CD4-positive, alpha-beta T cell treated with Interleukin-21 for 1 hour (primary cell): ENCODE measurements around the gene ZBED1.
"Not testable (repeated sequence)": the region's sequence is repeated elsewhere in the genome, so short reads cannot be mapped to it uniquely, and the experiment has no call there.

ENCODE experiments used
- DNase-seq: peaks from one replicate; pipeline ENCODE4 v3.0.0-alpha.2; 2020

The ZBED1 gene

GRCh38 chrX:2492531-2493218, 8.1 kb downstream of the ZBED1 start:
- no peak for DNase-seq

- DNase-seq, result no peak
These were observed 10.1 kb downstream of the ZBED1 start for GRCh38 chrX:2490634-2491033.

GRCh38 chrX:2489446-2490445, 11.0 kb downstream of the ZBED1 start:
- no peak for DNase-seq

DNA sequence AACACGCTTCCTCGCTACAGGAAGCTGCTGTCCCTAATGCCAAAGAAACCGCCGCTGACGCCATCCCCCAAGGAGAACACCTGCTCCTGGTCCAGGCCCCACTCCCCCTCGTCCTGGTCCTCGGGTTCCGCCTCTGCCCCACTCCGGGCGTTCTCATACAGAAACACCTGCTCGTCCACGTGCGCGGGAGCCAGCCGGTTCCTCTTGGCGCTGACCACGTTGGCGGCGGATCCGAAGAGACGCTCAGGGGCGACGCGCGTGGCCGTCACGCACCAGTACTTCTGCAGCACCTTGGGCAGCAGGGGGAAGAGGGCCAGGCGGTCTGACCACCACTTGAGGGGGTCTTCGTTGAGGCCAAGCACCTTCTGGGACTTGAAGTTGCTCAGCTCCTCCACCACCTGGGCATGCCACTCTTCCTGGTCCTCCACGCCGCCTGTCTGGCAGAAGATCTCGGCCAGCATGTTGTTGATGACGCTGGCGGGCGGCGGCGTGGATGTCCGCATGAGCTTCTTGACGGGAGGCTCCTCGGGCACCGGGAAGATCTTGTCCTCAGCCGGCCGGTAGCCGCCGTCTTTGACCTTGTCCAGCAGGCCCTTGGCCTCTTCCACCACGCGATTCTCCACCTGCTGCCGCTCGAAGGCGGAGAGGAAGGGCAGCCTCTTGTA, 12.0 kb downstream of the ZBED1 start:
- DNase-seq, result no peak

DNA sequence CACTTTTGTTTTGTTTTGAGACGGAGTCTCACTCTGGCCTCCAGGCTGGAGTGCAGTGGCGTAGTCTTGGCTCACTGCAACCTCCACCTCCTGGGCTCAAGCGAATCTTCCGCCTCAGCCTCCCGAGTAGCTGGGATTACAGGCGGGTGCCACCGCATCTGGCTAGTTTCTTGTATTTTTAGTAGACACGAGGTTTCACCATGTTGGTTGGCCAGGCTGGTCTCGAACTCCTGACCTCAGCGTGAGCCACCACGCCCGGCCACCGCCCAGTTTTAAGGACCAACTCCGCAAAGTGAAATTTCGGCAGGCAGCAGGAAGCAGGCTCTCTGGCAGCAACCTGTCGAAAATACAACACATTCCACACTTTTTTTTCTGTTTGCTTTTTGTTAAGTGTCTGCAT, 13.4 kb downstream of the ZBED1 start:
- no peak for DNase-seq

GRCh38 chrX:2486476-2487133, 14.2 kb downstream of the ZBED1 start:
- DNase-seq, result no peak

DNA sequence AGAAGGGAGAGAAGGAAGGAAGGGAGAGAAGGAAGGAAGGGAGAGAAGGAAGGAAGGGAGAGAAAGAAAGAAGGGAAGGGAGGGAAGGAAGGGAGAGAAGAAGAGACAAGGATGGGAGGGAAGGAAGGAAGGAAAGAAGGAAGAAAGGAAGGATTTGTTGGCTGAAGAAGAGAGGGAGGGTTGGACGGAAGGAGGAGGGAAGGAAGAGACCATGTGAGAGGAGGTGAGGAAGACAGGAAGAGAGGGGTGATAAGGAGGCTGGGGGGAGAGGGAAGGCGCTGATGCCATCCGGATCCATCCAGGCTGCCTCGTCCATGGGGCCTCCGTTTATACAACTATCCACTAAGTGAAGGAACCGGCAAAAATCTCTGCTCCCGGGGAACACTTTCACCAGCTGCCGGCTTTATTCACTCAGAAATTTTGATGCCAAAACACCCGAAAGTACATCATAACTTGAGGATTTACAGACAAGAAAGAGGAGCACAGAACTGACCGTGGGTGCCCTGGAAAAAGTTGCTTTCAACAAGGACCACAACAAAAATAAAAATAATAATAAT, 14.9 kb downstream of the ZBED1 start:
- no peak for DNase-seq

DNA sequence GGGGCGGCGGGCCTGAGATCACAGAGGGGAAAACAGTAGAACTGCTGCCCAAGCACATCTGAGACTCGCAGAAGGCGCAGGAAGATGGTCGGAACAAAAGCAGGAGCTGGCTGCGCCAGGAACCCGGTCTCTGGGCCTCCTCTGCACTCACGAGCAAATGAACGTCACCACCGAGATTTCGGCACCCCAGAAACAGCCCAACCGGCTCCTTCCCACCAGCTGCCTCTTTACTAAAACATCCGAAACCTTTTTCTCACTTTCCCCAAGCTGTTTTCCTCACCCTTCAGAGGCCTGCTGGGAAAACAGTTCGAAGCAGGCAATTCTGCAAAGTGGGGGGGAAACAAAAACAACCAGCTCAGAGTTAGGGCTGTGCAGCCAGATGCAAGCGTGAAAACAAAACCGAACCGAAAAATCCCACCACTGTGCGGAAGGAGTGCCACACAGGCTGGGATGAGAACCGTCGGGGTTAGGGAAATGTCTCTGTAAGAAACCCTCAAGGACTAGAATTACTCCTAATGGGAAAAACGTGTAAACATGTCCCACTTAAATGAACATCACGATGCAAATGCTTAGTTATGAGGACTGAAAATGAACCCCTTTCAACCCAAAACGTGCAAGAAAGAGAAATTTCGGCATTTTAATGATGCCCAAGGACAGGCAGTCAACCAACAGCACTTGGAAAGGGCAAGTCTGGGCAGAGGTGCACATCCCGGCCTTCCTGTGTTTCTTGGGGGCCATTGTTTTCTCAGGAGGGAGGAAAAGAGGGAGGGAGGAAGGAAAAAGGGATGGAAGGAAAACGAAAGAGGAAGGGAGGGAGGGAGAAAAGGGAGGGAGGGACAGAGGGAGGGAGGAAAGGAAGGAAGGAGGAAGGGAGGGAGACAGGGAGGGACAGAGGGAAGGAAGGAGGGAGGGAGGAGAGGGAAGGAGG, 15.8 kb downstream of the ZBED1 start:
- DNase-seq, result no peak

- DNase-seq, result no peak
These were observed 16.5 kb downstream of the ZBED1 start for GRCh38 chrX:2484256-2484655.

DNA sequence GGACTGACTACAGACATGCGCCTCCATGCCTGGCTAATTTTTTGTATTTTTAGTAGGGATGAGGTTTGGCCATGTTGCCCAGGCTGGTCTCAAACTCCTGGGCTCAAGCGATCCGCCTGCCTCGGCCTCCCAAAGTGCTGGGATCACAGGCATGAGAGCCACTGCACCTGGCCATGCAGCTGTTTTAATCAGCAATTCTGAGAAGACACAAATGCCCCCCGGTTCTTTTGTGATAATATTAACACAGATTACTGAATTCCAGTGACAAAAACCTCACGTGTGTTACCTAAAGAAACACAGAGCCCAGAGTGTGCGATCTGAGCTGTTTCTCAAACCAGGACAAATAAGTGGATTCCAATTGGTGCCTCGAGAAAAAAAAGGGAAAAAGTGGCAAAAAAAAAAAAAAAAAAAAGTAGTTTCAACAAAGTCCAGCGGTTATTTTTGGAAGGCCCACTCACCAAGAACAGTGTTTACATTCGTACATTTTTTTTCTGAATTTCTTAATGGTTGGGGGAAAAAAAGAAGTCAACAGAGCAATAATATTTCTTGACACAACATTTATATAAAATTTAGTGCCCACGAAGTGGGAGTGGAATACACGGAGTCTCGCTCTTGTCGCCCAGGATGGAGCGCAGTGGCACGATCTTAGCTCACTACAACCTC, 17.2 kb downstream of the ZBED1 start:
- no peak for DNase-seq

DNA sequence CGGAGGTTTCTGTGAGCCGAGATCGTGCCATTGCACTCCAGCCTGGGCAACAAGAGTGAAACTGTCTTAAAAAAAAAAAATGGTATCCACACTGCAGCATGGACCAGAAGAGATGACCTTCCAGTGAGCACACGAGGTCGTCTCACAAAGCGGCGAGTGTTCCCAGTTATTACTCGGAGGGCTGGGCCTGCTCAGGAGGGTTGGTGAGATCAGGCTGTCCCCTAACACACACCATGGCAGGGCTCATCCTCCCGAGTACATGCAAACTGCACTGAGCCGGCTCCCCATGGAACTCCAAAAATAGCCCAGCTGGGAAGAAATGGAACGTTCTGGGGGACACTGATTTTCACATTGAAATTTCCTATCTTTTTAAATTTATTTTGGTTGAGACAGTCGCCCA, 19.2 kb downstream of the ZBED1 start:
- DNase-seq, result not testable (repeated sequence)

DNA sequence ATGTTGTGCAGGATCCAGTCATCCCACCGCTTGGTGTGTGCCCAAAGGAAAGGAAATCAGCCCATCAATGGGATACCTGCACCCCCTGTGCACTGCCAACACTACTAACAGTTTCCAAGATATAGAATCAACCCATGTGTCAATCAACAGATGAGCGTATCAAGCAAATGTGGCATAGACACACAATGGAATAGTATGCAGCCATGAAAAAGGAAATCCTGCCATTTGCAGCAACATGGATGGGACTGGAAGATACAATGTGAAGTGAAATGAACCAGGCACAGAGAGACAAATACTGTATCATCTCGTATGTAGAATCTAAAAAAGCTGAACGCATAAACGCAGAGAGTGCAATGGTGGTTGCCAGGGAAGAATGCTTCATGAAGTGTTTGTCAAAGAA, 20.8 kb downstream of the ZBED1 start:
- not testable (repeated sequence) for DNase-seq

- DNase-seq, result no peak
These were observed 21.4 kb downstream of the ZBED1 start for GRCh38 chrX:2479420-2479780.

DNA sequence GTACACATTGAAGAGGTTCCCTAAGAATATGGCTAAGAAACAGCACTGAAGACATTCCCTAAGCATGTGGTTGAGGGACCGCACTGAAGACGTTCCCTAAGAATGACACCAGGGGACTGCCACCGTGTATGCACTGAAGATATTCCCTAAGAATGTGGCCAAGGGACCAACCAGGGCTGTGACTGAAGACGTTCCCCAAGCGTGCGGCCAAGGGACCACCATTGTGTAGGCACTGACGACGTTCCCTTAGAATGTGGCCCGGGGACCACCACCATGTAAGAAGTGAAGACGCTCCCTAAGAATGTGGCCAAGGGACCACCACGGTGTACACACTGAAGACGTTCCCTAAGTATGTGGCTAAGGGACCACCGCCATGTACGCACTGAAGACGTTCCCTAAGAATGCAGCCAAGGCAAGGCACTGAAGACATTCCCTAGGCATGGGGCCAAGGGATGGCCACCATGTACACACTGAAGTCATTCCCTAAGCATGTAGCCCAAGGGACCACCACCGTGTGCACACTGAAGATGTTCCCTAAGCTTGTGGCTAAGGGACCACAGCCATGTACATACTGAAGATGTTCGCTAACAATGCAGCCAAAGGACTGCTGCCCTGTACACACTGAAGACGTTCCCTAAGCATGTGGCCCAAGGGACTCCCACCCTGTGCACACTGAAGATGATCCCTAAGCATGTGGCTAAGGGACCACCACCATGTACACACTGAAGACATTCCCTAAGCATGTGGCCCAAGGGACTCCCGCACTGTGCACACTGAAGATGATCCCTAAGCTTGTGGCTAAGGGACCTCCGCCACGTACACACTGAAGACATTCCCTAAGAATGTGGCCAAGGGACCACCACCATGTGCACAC, 22.0 kb downstream of the ZBED1 start:
- no peak for DNase-seq

- not testable (repeated sequence) for DNase-seq
These were observed 23.5 kb downstream of the ZBED1 start for GRCh38 chrX:2477313-2477712.

DNA sequence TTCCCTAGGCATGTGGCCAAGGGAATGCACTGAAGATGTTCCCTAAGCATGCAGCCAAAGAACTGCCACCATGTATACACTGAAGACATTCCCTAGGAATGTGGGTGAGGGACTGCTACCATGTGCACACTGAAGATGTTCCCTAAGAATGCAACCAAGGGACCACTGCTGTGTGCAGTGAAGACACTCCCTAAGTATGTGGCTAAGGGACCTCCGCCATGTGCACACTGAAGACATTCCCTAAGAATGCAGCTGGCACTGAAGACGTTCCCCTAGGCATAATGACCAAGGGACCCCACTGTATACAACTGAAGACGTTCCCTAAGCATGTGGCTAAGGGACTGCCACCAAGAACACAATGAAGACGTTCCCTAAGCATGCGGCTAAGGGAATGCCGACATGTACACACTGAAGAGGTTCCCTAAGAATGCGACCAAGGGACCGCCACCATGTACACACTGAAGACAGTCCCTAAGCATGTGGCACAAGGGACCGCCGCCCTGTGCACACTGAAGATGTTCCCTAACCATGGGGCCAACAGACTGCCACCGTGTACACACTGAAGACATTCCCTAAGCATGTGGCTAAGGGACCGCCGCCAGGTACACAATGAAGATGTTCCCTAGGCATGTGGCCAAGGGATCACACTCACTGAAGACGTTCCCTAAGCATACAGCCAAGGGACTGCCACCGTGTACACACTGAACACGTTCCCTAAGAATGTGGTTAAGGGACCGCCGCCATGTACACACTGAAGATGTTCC, 25.6 kb downstream of the ZBED1 start:
- DNase-seq, result no peak

- no peak for DNase-seq
These were observed 26.4 kb downstream of the ZBED1 start for GRCh38 chrX:2474280-2474962.

DNA sequence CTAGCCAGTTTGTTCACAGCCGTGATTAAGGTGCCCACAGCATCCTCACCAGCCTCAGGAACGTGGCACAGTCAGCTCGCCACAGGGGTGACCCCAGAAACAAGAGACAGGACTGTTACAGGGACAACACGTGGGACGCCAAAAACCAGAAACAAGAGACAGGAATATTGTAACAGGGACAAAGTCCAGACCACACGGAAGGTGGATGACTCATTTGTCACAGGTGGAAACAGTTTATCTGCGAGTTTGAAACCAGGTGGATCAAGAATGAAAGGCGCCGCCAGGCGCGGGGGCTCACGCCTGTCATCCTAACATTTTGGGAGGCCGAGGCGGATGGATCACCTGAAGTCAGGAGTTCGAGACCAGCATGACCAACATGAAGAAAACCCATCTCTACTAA, 27.7 kb downstream of the ZBED1 start:
- not testable (repeated sequence) for DNase-seq

DNA sequence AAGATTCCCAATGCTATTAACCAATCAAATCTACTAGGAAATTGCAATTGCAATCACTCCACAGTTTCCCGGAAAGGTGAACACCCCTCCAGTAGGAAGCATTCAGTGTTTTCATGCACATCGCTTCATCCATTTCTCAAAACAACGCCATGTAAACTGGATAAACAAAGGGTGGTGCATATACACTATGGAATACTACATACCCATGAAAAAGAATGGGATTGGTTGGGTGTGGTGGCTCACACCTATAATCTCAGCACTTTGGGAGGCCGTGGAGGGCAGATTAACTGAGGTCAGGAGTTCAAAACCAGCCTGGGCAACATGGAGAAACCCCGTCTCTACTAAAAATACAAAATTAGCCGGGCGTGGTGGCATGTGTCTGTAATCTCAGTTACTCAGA, 29.1 kb downstream of the ZBED1 start:
- no peak for DNase-seq
